Testis (tissue), 3 donors: ENCODE data around the gene TMEM138. TPM values are rescaled to one million over a fixed set of nuclear protein-coding genes. Genes with fewer than 3 reads are reported as not detected.
A peak's percentile ranks its signal among the peaks of the same experiment; 100 is the strongest.

ENCODE experiments used
- DNase-seq: peaks from one replicate; pipeline ENCODE4 v3.0.0-alpha.2; 2019
- H3K27ac ChIP-seq, 2 donors: fragments of 200-600 bp; sonication (generic); one replicate each; pipeline ENCODE4 v1.5.1; 2019
- H3K27me3 ChIP-seq: fragments of 200-600 bp; sonication (generic); one replicate; pipeline ENCODE4 v1.5.1; 2019
- H3K36me3 ChIP-seq: fragments of 200-600 bp; sonication (generic); one replicate; pipeline ENCODE4 v1.5.1; 2017; ENCODE audit warnings: low read depth; ENCODE audit errors: missing control alignments
- H3K4me1 ChIP-seq: fragments of 200-600 bp; sonication (generic); one replicate; pipeline ENCODE4 v1.5.1; 2019
- H3K4me3 ChIP-seq, 2 donors: fragments of 200-600 bp; sonication (generic); one replicate each; pipeline ENCODE4 v1.5.1; 2017 to 2019
- H3K9me3 ChIP-seq: fragments of 200-600 bp; sonication (generic); one replicate; pipeline ENCODE4 v1.5.1; 2017
- POLR2A ChIP-seq: fragments of 450-650 bp; IDR thresholded peaks from one replicate; pipeline ENCODE4 v1.6.1; 2017; ENCODE audit warnings: antibody characterized with exemption, mild to moderate bottlenecking, moderate library complexity
- WGBS, 2 donors: methylation state at CpG; one replicate each; pipeline ENCODE4 v1.1.5; 2018; 5-methylcytosine and 5-hydroxymethylcytosine counted together
- intact Hi-C: fragments of 100-400 bp; cut with DNase I; formaldehyde crosslinking; loops from one replicate; pipeline ENCODE4 v1.15.1; 2023; ENCODE audit warnings: low total_unique reads
- polyA plus RNA-seq: library from polyadenylated mRNA; stranded (reverse); fragments of 350-450 nt; fragmentation: Illumina TruSeq; extraction: RNeasy Lipid Tissue Mini Kit (QIAGEN cat#74804); gene quantifications from one replicate; pipeline ENCODE4 v1.2.3, GENCODE V29; 2014; ENCODE audit warnings: low read depth, low replicate concordance; ENCODE audit not compliant: insufficient read depth
- total RNA-seq, 2 donors: library from RNA; depleted of rRNA; stranded (reverse); fragments of >200 nt; gene quantifications; one replicate each; pipeline ENCODE4 v1.2.3, GENCODE V29; 2016
- TF ChIP-seq, protein P1 (sequence below), 3 experiments: fragments of 450-650 bp in 2 of 3; fragments of 200-600 bp in 1 of 3; sonication (generic) in 1 of 3; IDR thresholded peaks; one replicate each; pipeline ENCODE4 v1.5.1; 2016 to 2019; ENCODE audit warnings: antibody characterized with exemption in 3 of 3, mild to moderate bottlenecking in 2 of 3, moderate library complexity in 1 of 3

The TMEM138 gene
- total and polyA plus RNA-seq, 3 donors from 2014 or later: 41.8 to 61.8 (median 42.1) TPM

DNA sequence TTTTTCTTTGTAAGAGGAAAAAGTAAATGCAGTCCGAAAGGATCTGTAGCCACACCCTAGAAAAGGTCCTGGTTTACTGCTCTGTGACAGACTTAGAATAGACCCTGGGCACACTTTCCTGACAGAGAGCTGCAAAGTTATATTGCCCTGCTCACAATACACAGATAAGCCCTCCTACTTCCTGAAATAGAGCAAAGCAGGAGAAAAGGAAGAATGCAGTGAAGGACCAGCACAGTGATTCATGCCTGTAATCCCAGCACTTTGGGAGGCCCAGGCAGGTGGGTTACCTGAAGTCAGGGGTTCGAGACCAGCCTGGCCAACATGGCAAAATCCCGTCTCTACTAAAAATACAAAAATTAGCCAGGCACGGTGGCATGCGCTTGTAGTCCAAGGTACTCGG is 2.7 kb upstream of the TMEM138 start:
- TF ChIP-seq POLR2A: no peak
- TF ChIP-seq, protein P1, sequence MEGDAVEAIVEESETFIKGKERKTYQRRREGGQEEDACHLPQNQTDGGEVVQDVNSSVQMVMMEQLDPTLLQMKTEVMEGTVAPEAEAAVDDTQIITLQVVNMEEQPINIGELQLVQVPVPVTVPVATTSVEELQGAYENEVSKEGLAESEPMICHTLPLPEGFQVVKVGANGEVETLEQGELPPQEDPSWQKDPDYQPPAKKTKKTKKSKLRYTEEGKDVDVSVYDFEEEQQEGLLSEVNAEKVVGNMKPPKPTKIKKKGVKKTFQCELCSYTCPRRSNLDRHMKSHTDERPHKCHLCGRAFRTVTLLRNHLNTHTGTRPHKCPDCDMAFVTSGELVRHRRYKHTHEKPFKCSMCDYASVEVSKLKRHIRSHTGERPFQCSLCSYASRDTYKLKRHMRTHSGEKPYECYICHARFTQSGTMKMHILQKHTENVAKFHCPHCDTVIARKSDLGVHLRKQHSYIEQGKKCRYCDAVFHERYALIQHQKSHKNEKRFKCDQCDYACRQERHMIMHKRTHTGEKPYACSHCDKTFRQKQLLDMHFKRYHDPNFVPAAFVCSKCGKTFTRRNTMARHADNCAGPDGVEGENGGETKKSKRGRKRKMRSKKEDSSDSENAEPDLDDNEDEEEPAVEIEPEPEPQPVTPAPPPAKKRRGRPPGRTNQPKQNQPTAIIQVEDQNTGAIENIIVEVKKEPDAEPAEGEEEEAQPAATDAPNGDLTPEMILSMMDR (IDR thresholded peaks at IDR 0.05): no peak
- H3K4me1 ChIP-seq: peaks cover 13% of the 10 kb centered on the region
- DNase-seq: no peak
- no peaks in the 10 kb centered on the region for H3K36me3 ChIP-seq
- no peak overlapping the region for H3K27ac ChIP-seq
- H3K4me3 ChIP-seq: no peak overlapping the region
- WGBS, 2 donors: 80 to 83% methylated on average over 6 of the region's 6 CpGs
- intact Hi-C loops: no loop called here
- H3K9me3 ChIP-seq: no peaks in the 10 kb centered on the region
- H3K27me3 ChIP-seq: no peaks in the 10 kb centered on the region

DNA sequence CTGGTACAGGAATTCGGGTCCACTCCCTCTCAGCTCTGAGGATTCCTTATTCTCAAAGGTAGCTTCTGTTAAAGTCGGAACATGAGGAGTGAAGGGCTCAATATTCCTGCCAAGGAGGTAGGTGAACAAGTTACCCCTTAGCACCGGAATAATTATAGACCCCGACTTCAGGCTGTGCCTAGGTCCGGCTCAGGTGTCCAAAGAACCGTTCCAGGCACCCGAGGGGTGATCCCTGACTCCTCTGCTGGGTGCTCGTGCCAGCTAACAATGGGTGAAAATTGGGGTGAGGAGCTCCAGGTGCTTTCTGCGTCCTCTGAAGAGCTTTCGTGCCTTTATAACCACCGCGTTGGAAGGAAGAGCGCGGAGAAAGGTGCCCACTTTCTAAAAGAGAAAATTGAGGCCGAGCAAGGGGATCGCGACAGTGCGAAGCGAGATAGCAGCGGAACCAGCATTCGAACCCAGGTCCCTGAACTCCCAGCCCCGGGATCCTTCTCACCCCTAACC is 885 bp upstream of the TMEM138 start:
- Histone ChIP-seq H3K27ac (peak overlapping the region; percentile 95 to 99), H3K4me1 (peaks cover 13% of the 10 kb centered on the region), H3K36me3 (no peaks in the 10 kb centered on the region), H3K4me3 (peak overlapping the region; percentile 77 to 84), H3K27me3 (no peaks in the 10 kb centered on the region), H3K9me3 (no peaks in the 10 kb centered on the region)
- TF ChIP-seq, protein P1 (IDR thresholded peaks at IDR 0.05): no peak
- no peak for TF ChIP-seq POLR2A
- WGBS, 2 donors: 1 to 11% methylated on average over 8 to 22 of the region's 22 CpGs
- DNase-seq: no peak
- intact Hi-C loops: no loop called here

GRCh38 chr11:61362542-61362875 is 335 bp downstream of the TMEM138 start:
- peak overlapping the region; percentile 77 to 84 for H3K4me3 ChIP-seq
- H3K27ac ChIP-seq: peak overlapping the region; percentile 95 to 99
- intact Hi-C loops: no loop called here
- no peaks in the 10 kb centered on the region for H3K27me3 ChIP-seq
- peaks cover 17% of the 10 kb centered on the region for H3K4me1 ChIP-seq
- no peaks in the 10 kb centered on the region for H3K36me3 ChIP-seq
- no peak for TF ChIP-seq POLR2A
- TF ChIP-seq, protein P1 (IDR thresholded peaks at IDR 0.05): no peak
- DNase-seq: peak; percentile 37
- no peaks in the 10 kb centered on the region for H3K9me3 ChIP-seq
- WGBS, 2 donors: 0% methylated on average over 12 of the region's 12 CpGs

DNA sequence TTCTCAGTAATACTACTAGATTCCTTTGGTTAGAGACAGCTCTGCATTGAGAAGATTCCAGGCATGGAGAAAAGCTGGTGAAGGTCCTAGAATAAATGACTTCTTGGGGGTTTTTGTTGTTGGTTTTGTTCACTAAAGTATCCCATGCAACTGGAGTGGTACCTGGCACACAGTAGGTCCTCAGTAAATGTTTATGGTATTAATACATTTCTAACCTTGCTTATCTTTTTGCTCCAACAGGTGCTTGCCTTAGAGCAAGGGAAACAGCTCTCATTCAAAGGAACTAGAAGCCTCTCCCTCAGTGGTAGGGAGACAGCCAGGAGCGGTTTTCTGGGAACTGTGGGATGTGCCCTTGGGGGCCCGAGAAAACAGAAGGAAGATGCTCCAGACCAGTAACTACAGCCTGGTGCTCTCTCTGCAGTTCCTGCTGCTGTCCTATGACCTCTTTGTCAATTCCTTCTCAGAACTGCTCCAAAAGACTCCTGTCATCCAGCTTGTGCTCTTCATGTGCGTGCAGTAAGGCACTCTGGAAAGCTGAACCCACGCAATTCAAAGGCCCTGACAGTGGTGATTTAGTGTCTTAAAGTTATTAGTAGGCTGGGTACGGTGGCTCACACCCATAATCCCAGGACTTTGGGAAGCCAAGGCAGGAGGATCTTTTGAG is 2.0 kb downstream of the TMEM138 start:
- TF ChIP-seq, protein P1 (IDR thresholded peaks at IDR 0.05): no peak
- no peak for TF ChIP-seq POLR2A
- DNase-seq: no peak
- WGBS, 2 donors: 88 to 89% methylated on average over 5 of the region's 5 CpGs
- peaks cover 29% of the 10 kb centered on the region for H3K4me1 ChIP-seq
- H3K4me3 ChIP-seq: no peak overlapping the region
- H3K36me3 ChIP-seq: no peaks in the 10 kb centered on the region
- H3K27me3 ChIP-seq: no peaks in the 10 kb centered on the region
- H3K9me3 ChIP-seq: no peaks in the 10 kb centered on the region
- H3K27ac ChIP-seq: no peak overlapping the region
- intact Hi-C loops: no loop called here

GRCh38 chr11:61367406-61367805 is 5.2 kb downstream of the TMEM138 start:
- no peaks in the 10 kb centered on the region for H3K9me3 ChIP-seq
- no peaks in the 10 kb centered on the region for H3K27me3 ChIP-seq
- H3K4me1 ChIP-seq: peaks cover 43% of the 10 kb centered on the region
- no peak for TF ChIP-seq POLR2A
- TF ChIP-seq, protein P1 (IDR thresholded peaks at IDR 0.05): no peak
- no peaks in the 10 kb centered on the region for H3K36me3 ChIP-seq
- no peak for DNase-seq
- H3K4me3 ChIP-seq: no peak overlapping the region
- 44 to 62% methylated on average over 6 of the region's 6 CpGs for WGBS, 2 donors
- intact Hi-C loops: no loop called here
- H3K27ac ChIP-seq: peak overlapping the region in 1 of 2 donors; percentile 52
